ENCODE results near the gene LMBR1.
"Not testable (repeated sequence)": the region's sequence is repeated elsewhere in the genome, so short reads cannot be mapped to it uniquely, and the experiment has no call there.

Gene LMBR1, protein sequence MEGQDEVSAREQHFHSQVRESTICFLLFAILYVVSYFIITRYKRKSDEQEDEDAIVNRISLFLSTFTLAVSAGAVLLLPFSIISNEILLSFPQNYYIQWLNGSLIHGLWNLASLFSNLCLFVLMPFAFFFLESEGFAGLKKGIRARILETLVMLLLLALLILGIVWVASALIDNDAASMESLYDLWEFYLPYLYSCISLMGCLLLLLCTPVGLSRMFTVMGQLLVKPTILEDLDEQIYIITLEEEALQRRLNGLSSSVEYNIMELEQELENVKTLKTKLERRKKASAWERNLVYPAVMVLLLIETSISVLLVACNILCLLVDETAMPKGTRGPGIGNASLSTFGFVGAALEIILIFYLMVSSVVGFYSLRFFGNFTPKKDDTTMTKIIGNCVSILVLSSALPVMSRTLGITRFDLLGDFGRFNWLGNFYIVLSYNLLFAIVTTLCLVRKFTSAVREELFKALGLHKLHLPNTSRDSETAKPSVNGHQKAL

DNA sequence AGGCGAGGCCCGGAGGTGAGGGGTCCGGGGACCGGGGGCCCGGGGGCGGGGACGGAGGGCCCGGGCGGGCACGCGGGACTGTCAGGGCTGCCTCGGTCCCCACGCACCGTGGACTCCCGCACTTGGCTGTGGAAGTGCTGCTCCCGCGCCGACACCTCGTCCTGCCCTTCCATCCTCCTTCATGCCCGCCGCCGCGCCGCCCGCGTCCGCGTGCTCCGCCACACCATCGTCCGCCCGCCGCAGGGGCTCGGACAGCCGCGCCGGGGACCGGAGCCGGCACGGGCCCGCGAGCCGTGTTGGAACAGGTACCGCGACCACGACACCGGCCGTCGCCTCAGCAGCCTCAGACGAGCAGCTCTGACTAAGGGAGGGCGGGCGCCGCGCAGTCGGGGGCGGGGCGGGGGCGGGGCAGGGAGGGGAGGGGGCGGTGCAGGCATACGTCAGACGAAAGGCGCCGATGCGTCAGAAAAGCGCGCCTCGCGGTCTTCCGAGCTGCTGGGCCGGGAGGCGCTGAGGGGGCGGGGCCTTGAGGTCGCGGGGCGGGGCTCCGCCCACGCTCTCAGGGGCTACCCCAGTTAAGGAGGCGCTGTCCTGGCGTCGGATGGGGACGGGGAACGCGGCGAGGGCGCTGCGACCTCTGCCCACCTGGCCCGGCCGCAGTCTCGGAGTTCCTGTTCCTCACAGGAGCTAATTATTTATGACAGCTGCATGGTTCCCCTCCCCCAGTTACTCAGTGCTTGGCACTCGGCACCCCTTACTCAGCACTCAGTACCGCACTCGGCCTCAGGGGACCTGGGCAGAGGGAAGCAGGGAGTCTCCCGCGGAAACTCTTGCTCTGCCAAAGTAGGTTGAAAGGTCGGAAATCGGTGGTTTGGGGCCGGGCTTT lies at the start of gene LMBR1:
Gene LMBR1 (minus strand): TSS at position 363 of the 886 bp plus-strand sequence. CDS start 190 bp downstream, at position 173.
- peak within 1 kb of the TSS; percentile 83 to 86 for H3K4me3 ChIP-seq (ENCODE audit: low read depth in 1 of 2, low read length in 2 of 2)
- H3K36me3 ChIP-seq (ENCODE audit: insufficient read depth, low read length): no peaks in the 10 kb centered on the region
- H3K4me1 ChIP-seq (ENCODE audit: insufficient read depth, low read length): peaks cover 9% of the 10 kb centered on the region
- H3K9me3 ChIP-seq (ENCODE audit: low read length): no peaks in the 10 kb centered on the region
- no peaks in the 10 kb centered on the region for H3K27me3 ChIP-seq (ENCODE audit: control insufficient read depth in 1 of 2, insufficient read depth in 2 of 2, low read length in 2 of 2)
- peak within 1 kb of the TSS; percentile 45 for H3K9ac ChIP-seq (ENCODE audit: low read length)
- peak within 1 kb of the TSS; percentile 97 for H3K27ac ChIP-seq (ENCODE audit: low read depth, low read length)

GRCh38 chr7:156942708-156943090 lies 49.7 kb upstream of the LMBR1 start:
- Histone ChIP-seq H3K36me3 (ENCODE audit: insufficient read depth, low read length) (no peaks in the 10 kb centered on the region), H3K9me3 (ENCODE audit: low read length) (no peaks in the 10 kb centered on the region), H3K9ac (ENCODE audit: low read length) (no peak overlapping the region), H3K27ac (ENCODE audit: low read depth, low read length) (no peak overlapping the region), H3K27me3 (ENCODE audit: control insufficient read depth in 1 of 2, insufficient read depth in 2 of 2, low read length in 2 of 2) (peaks cover 0 to 22% of the 10 kb centered on the region in 2 donors), H3K4me3 (ENCODE audit: low read depth in 1 of 2, low read length in 2 of 2) (no peak overlapping the region), H3K4me1 (ENCODE audit: insufficient read depth, low read length) (no peaks in the 10 kb centered on the region)

DNA sequence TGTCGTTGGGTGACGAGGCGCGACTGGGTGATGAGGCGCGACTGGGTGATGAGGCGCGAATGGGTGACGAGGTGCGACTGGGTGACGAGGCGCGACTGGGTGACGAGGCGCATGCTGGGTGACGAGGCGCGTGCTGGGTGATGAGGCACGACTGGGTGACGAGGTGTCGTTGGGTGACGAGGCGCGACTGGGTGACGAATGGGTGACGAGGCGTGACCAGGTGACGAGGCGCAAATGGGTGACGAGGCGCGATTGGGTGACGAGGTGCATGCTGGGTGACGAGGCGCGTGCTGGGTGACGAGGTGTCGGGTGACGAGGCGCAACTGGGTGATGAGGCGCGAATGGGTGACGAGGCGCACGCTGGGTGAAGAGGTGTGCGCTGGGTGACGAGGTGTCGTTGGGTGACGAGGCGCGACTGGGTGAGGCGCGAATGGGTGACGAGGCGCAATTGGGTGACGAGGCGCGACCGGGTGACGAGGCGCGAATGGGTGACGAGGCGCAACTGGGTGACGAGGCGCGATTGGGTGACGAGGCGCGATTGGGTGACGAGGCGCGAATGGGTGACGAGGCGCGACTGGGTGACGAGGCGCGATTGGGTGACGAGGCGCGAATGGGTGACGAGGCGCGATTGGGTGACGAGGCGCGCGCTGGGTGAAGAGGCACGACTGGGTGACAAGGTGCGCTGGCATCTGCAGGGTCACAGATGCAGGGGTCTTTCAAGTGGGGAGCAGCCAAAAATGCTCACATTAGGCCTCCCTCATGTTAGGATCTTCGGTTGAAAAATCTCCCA lies 48.6 kb upstream of the LMBR1 start:
- no peaks in the 10 kb centered on the region for H3K4me1 ChIP-seq (ENCODE audit: insufficient read depth, low read length)
- no peak overlapping the region for H3K4me3 ChIP-seq (ENCODE audit: low read depth in 1 of 2, low read length in 2 of 2)
- H3K9me3 ChIP-seq (ENCODE audit: low read length): no peaks in the 10 kb centered on the region
- no peaks in the 10 kb centered on the region for H3K36me3 ChIP-seq (ENCODE audit: insufficient read depth, low read length)
- peaks cover 0 to 22% of the 10 kb centered on the region in 2 donors for H3K27me3 ChIP-seq (ENCODE audit: control insufficient read depth in 1 of 2, insufficient read depth in 2 of 2, low read length in 2 of 2)
- H3K9ac ChIP-seq (ENCODE audit: low read length): no peak overlapping the region
- no peak overlapping the region for H3K27ac ChIP-seq (ENCODE audit: low read depth, low read length)

DNA sequence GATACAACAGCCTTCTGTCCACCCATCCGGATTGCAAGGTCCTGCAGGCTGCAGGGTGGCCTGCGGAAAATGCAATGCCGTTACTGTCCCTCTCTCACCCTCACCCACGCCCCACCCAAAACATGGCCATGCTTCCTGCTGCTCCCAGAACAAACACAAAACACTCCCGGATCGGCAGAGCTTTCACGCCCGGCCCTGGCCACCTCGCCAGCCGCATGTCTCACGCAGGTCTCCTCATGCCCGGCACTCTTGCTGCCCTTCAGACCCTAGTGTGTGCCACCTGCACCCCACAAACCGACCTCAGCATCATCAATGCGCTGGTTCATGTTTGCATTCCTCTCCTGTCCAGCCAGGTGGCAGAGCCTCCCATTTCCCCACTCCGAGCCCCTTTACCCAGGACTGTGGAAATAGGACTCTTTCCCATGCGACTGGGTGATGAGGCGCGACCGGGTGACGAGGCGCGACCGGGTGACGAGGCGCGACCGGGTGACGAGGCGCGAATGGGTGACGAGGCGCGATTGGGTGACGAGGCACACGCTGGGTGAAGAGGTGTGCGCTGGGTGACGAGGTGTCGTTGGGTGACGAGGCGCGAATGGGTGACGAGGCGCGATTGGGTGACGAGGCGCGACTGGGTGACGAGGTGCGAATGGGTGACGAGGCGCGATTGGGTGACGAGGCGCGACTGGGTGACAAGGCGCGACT lies 47.6 kb upstream of the LMBR1 start:
- no peak overlapping the region for H3K4me3 ChIP-seq (ENCODE audit: low read depth in 1 of 2, low read length in 2 of 2)
- H3K27me3 ChIP-seq (ENCODE audit: control insufficient read depth in 1 of 2, insufficient read depth in 2 of 2, low read length in 2 of 2): peaks cover 0 to 22% of the 10 kb centered on the region in 2 donors

GRCh38 chr7:156936766-156937165 lies 43.8 kb upstream of the LMBR1 start:
- H3K9me3 ChIP-seq (ENCODE audit: low read length); H3K27ac ChIP-seq (ENCODE audit: low read depth, low read length); H3K36me3 ChIP-seq (ENCODE audit: insufficient read depth, low read length); H3K9ac ChIP-seq (ENCODE audit: low read length); H3K4me1 ChIP-seq (ENCODE audit: insufficient read depth, low read length); H3K27me3 ChIP-seq (ENCODE audit: control insufficient read depth in 1 of 2, insufficient read depth in 2 of 2, low read length in 2 of 2); H3K4me3 ChIP-seq (ENCODE audit: low read depth in 1 of 2, low read length in 2 of 2): not testable (repeated sequence)

More for the DNA sequence above, 47.6 kb upstream of the LMBR1 start:
- H3K36me3 ChIP-seq (ENCODE audit: insufficient read depth, low read length): no peaks in the 10 kb centered on the region
- H3K27ac ChIP-seq (ENCODE audit: low read depth, low read length): no peak overlapping the region
- no peaks in the 10 kb centered on the region for H3K4me1 ChIP-seq (ENCODE audit: insufficient read depth, low read length)
- no peaks in the 10 kb centered on the region for H3K9me3 ChIP-seq (ENCODE audit: low read length)
- H3K9ac ChIP-seq (ENCODE audit: low read length): no peak overlapping the region

- Histone ChIP-seq H3K4me1 (ENCODE audit: insufficient read depth, low read length) (no peaks in the 10 kb centered on the region), H3K9me3 (ENCODE audit: low read length) (no peaks in the 10 kb centered on the region), H3K36me3 (ENCODE audit: insufficient read depth, low read length) (no peaks in the 10 kb centered on the region), H3K4me3 (ENCODE audit: low read depth in 1 of 2, low read length in 2 of 2) (no peak overlapping the region), H3K27ac (ENCODE audit: low read depth, low read length) (no peak overlapping the region), H3K9ac (ENCODE audit: low read length) (no peak overlapping the region), H3K27me3 (ENCODE audit: control insufficient read depth in 1 of 2, insufficient read depth in 2 of 2, low read length in 2 of 2) (peaks cover 0 to 5% of the 10 kb centered on the region in 2 donors)
Measured at GRCh38 chr7:156935250-156935649, 42.3 kb upstream of the LMBR1 start.

DNA sequence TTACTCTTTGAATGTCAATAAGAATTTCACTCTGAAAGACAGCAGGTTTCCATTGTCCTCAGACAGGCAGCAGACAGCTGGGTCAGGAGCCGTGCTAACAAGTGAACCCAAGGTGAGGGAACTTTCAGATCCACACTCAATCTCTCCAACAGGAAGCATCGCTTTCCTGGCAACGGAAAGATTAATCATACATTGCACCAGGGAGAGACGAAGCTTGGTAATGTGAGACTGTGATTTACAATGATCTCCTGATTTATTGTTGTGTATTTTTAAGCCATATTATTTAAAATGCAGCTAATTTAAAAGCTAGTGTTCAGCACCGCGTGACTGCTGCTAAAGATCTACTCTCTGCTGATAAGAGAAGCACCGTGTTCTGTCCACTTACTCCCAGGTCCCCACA lies 39.0 kb upstream of the LMBR1 start:
- H3K9me3 ChIP-seq (ENCODE audit: low read length): no peaks in the 10 kb centered on the region
- no peak overlapping the region for H3K4me3 ChIP-seq (ENCODE audit: low read depth in 1 of 2, low read length in 2 of 2)
- H3K4me1 ChIP-seq (ENCODE audit: insufficient read depth, low read length): no peaks in the 10 kb centered on the region
- no peaks in the 10 kb centered on the region for H3K36me3 ChIP-seq (ENCODE audit: insufficient read depth, low read length)
- H3K27ac ChIP-seq (ENCODE audit: low read depth, low read length): no peak overlapping the region
- no peak overlapping the region for H3K9ac ChIP-seq (ENCODE audit: low read length)
- no peaks in the 10 kb centered on the region for H3K27me3 ChIP-seq (ENCODE audit: control insufficient read depth in 1 of 2, insufficient read depth in 2 of 2, low read length in 2 of 2)

DNA sequence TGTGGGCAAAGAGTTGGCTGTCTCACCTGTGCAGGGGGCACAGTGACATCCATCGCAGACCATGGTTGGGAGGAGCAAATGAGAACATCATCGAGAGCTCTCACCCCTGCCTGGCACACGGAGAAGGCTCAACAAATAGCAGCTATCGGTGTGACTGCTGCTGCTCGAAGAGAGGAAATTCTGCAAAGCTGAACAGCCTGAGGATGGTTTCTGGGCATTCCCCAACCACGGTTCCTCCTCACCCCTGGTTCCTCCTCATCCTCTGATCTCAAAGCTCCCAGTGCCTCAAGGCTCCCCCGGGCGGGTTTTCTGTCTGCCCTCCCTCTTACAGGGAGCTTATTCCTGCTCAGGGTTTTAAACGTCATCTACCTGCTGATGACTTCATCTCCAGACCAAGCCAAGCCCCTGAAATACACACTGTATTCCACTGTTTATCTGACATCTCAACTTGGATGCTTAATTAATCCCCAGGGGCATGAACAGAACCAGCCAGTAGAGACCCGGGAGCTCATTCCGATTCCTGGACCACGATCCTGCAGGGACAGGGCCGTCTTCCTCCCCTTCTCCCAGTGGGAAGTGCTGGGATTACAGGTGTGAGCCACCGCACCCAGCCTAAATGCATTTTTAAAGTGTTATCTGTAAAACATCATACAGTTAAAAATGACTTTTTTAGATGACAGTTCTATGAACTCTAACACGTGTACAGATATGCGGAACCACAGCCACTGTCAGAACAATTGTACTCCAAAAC lies 37.0 kb upstream of the LMBR1 start:
- Histone ChIP-seq H3K27ac (ENCODE audit: low read depth, low read length) (no peak overlapping the region), H3K4me3 (ENCODE audit: low read depth in 1 of 2, low read length in 2 of 2) (no peak overlapping the region), H3K36me3 (ENCODE audit: insufficient read depth, low read length) (no peaks in the 10 kb centered on the region), H3K9me3 (ENCODE audit: low read length) (no peaks in the 10 kb centered on the region), H3K9ac (ENCODE audit: low read length) (no peak overlapping the region), H3K27me3 (ENCODE audit: control insufficient read depth in 1 of 2, insufficient read depth in 2 of 2, low read length in 2 of 2) (no peaks in the 10 kb centered on the region), H3K4me1 (ENCODE audit: insufficient read depth, low read length) (no peaks in the 10 kb centered on the region)

DNA sequence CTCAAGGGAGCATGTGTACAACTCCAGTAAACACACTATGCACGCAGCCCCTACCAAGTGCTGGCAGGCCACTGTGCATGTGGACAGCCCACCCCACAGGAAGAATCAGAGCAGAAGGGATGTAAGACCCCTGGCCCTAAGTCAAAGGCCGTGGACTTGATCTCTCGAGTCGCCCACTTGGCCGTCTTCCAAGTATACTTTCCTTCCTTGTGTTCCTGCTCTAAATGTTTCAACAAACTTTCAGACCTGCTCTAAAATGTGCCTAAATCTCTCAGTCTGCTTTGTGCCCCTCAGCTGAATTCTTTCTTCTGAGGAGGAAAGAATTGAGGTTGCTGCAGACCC lies 35.4 kb upstream of the LMBR1 start:
- H3K27me3 ChIP-seq (ENCODE audit: control insufficient read depth in 1 of 2, insufficient read depth in 2 of 2, low read length in 2 of 2): no peaks in the 10 kb centered on the region
- H3K4me3 ChIP-seq (ENCODE audit: low read depth in 1 of 2, low read length in 2 of 2): no peak overlapping the region
- no peak overlapping the region for H3K9ac ChIP-seq (ENCODE audit: low read length)
- no peaks in the 10 kb centered on the region for H3K9me3 ChIP-seq (ENCODE audit: low read length)
- H3K4me1 ChIP-seq (ENCODE audit: insufficient read depth, low read length): no peaks in the 10 kb centered on the region
- no peak overlapping the region for H3K27ac ChIP-seq (ENCODE audit: low read depth, low read length)
- H3K36me3 ChIP-seq (ENCODE audit: insufficient read depth, low read length): no peaks in the 10 kb centered on the region

All from muscle layer of colon (tissue), 2 donors.